ENCODE results near the gene MAPK1. TPM values are rescaled to one million over a fixed set of nuclear protein-coding genes. Genes with fewer than 3 reads are reported as not detected.

MAPK1 gene
- total and polyA plus RNA-seq, 4 donors = 16.3 to 154 (median 54.3) TPM

GRCh38 chr22:21713428-21714058, 153.9 kb downstream of the MAPK1 start:
- H3K27me3 ChIP-seq (ENCODE audit: control insufficient read depth in 3 of 3, insufficient read depth in 3 of 3, low read length in 2 of 3) = no peaks in the 10 kb centered on the region
- H3K9ac ChIP-seq (ENCODE audit: insufficient read depth in 1 of 2, low read length in 2 of 2) = no peak overlapping the region
- ATAC-seq (ENCODE audit: insufficient read depth, low FRiP score) = no peak

GRCh38 chr22:21712751-21713427, 154.6 kb downstream of the MAPK1 start:
- DNase-seq = peak; percentile 83 to 91 (median 90)
- no peak overlapping the region for H3K9ac ChIP-seq (ENCODE audit: insufficient read depth in 1 of 2, low read length in 2 of 2)
- WGBS, 2 donors = 21 to 34% methylated on average over 14 of the region's 14 CpGs

More at GRCh38 chr22:21713428-21714058, 153.9 kb downstream of the MAPK1 start:
- Histone ChIP-seq H3K27ac (ENCODE audit: low read depth in 1 of 2, low read length in 1 of 2) (no peak overlapping the region), H3K4me1 (ENCODE audit: control insufficient read depth in 5 of 5, insufficient read depth in 5 of 5, low read length in 5 of 5) (peaks cover 0 to 8% (median 4%) of the 10 kb centered on the region in 5 donors), H3K4me3 (no peak overlapping the region), H3K36me3 (ENCODE audit: control insufficient read depth in 4 of 4, insufficient read depth in 4 of 4, low read length in 4 of 4) (peaks cover 0 to 3% (median 1%) of the 10 kb centered on the region in 4 donors), H3K9me3 (ENCODE audit: control insufficient read depth in 4 of 4, insufficient read depth in 3 of 4, low read length in 3 of 4) (no peaks in the 10 kb centered on the region)
- WGBS, 2 donors = 74 to 78% methylated on average over 9 of the region's 9 CpGs
- no peak for DNase-seq
- TF ChIP-seq, protein P1, sequence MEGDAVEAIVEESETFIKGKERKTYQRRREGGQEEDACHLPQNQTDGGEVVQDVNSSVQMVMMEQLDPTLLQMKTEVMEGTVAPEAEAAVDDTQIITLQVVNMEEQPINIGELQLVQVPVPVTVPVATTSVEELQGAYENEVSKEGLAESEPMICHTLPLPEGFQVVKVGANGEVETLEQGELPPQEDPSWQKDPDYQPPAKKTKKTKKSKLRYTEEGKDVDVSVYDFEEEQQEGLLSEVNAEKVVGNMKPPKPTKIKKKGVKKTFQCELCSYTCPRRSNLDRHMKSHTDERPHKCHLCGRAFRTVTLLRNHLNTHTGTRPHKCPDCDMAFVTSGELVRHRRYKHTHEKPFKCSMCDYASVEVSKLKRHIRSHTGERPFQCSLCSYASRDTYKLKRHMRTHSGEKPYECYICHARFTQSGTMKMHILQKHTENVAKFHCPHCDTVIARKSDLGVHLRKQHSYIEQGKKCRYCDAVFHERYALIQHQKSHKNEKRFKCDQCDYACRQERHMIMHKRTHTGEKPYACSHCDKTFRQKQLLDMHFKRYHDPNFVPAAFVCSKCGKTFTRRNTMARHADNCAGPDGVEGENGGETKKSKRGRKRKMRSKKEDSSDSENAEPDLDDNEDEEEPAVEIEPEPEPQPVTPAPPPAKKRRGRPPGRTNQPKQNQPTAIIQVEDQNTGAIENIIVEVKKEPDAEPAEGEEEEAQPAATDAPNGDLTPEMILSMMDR (IDR thresholded peaks at IDR 0.05; ENCODE audit: control extremely low read depth, extremely low read depth) = no peak

GRCh38 chr22:21711851-21712250, 155.6 kb downstream of the MAPK1 start:
- Histone ChIP-seq H3K9ac (ENCODE audit: insufficient read depth in 1 of 2, low read length in 2 of 2) (no peak overlapping the region), H3K27ac (ENCODE audit: low read depth in 1 of 2, low read length in 1 of 2) (no peak overlapping the region), H3K27me3 (ENCODE audit: control insufficient read depth in 3 of 3, insufficient read depth in 3 of 3, low read length in 2 of 3) (no peaks in the 10 kb centered on the region), H3K36me3 (ENCODE audit: control insufficient read depth in 4 of 4, insufficient read depth in 4 of 4, low read length in 4 of 4) (peaks cover 0 to 3% (median 1%) of the 10 kb centered on the region in 4 donors), H3K4me3 (no peak overlapping the region), H3K9me3 (ENCODE audit: control insufficient read depth in 4 of 4, insufficient read depth in 3 of 4, low read length in 3 of 4) (no peaks in the 10 kb centered on the region), H3K4me1 (ENCODE audit: control insufficient read depth in 5 of 5, insufficient read depth in 5 of 5, low read length in 5 of 5) (peaks cover 0 to 12% (median 4%) of the 10 kb centered on the region in 5 donors)
- WGBS, 2 donors = 89 to 93% methylated on average over 4 of the region's 4 CpGs
- DNase-seq (no peak), ATAC-seq (ENCODE audit: insufficient read depth, low FRiP score) (no peak)
- TF ChIP-seq, protein P1 (IDR thresholded peaks at IDR 0.05; ENCODE audit: control extremely low read depth, extremely low read depth) = no peak

More at GRCh38 chr22:21712751-21713427, 154.6 kb downstream of the MAPK1 start:
- no peak overlapping the region for H3K27ac ChIP-seq (ENCODE audit: low read depth in 1 of 2, low read length in 1 of 2)
- peaks cover 0 to 3% (median 1%) of the 10 kb centered on the region in 4 donors for H3K36me3 ChIP-seq (ENCODE audit: control insufficient read depth in 4 of 4, insufficient read depth in 4 of 4, low read length in 4 of 4)
- no peaks in the 10 kb centered on the region for H3K27me3 ChIP-seq (ENCODE audit: control insufficient read depth in 3 of 3, insufficient read depth in 3 of 3, low read length in 2 of 3)
- H3K9me3 ChIP-seq (ENCODE audit: control insufficient read depth in 4 of 4, insufficient read depth in 3 of 4, low read length in 3 of 4) = no peaks in the 10 kb centered on the region
- TF ChIP-seq, protein P1 (IDR thresholded peaks at IDR 0.05; ENCODE audit: control extremely low read depth, extremely low read depth) = peak; percentile 79
- peak; percentile 82 for ATAC-seq (ENCODE audit: insufficient read depth, low FRiP score)
- H3K4me1 ChIP-seq (ENCODE audit: control insufficient read depth in 5 of 5, insufficient read depth in 5 of 5, low read length in 5 of 5) = peaks cover 0 to 8% (median 4%) of the 10 kb centered on the region in 5 donors
- no peak overlapping the region for H3K4me3 ChIP-seq

Measured in lung (tissue), 12 donors.